Type B pancreatic cell (in vitro differentiated cells): ENCODE results near the gene DCBLD1. TPM values are rescaled to one million over a fixed set of nuclear protein-coding genes. Genes with fewer than 3 reads are reported as not detected.

Source experiments
- DNase-seq: peaks from one replicate; pipeline ENCODE4 v3.0.0; 2021; ENCODE audit warnings: mixed read lengths; ENCODE audit not compliant: unreplicated experiment; ENCODE audit errors: extremely low spot score
- H3K27ac Mint-ChIP-seq: 2 replicates; pipeline ENCODE4 v1.8.0; 2021; ENCODE audit warnings: mild to moderate bottlenecking, mixed read lengths
- H3K27me3 Mint-ChIP-seq: 2 replicates; pipeline ENCODE4 v1.8.0; 2021; ENCODE audit warnings: mixed read lengths
- H3K36me3 Mint-ChIP-seq: 2 replicates; pipeline ENCODE4 v1.8.0; 2021; ENCODE audit warnings: mixed read lengths
- H3K4me1 Mint-ChIP-seq: one replicate; pipeline ENCODE4 v1.8.0; 2021; ENCODE audit warnings: mixed read lengths; ENCODE audit not compliant: unreplicated experiment
- H3K4me3 Mint-ChIP-seq: 2 replicates; pipeline ENCODE4 v1.8.0; 2021; ENCODE audit warnings: mild to moderate bottlenecking, mixed read lengths
- H3K9me3 Mint-ChIP-seq: 2 replicates; pipeline ENCODE4 v1.8.0; 2021; ENCODE audit warnings: mixed read lengths
- total RNA-seq: library from RNA; stranded (reverse); gene quantifications from 2 replicates; pipeline ENCODE4 v1.2.1, GENCODE V29; 2021; ENCODE audit warnings: low replicate concordance
- TF ChIP-seq, protein P1 (sequence below): fragments of 200-600 bp; sonication (generic); conservative IDR thresholded peaks from 2 replicates; pipeline ENCODE4 v1.5.0; 2021; ENCODE audit warnings: antibody characterized with exemption, mild to moderate bottlenecking

Gene DCBLD1
- total RNA-seq, 1 donor from 2014 or later, result 9.0 TPM

DNA sequence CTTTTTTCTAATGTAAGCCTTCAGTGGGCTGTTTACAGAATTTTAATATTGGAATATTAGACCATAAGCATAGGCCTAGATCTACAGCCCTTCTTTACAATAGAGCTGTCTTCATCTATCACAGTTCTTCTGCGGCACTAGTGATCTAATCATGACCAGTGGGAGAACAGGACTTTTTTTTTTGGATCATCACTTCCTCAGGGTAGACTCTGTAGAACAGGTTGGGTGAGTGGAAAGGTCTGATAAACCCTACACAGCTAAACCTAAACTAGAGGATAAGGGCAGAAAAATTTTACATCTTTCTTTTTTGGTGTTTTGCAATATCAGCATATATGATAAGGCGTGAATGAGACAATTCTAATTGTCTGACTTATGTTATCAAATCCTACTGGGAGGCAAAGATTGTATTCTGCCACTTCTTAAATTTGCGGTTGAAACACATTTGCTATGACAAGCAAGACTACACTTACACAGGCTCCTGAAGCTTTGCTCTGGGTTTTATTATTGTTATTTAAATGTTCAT lies 67.7 kb downstream of the DCBLD1 start:
- Mint-ChIP-seq H3K9me3 (no peaks in the 10 kb centered on the region), H3K36me3 (peaks cover 9% of the 10 kb centered on the region), H3K27me3 (no peaks in the 10 kb centered on the region), H3K4me1 (peaks cover 13% of the 10 kb centered on the region), H3K27ac (peak overlapping the region; percentile 48), H3K4me3 (peak overlapping the region; percentile 2)
- DNase-seq, result no peak
- TF ChIP-seq, protein P1, sequence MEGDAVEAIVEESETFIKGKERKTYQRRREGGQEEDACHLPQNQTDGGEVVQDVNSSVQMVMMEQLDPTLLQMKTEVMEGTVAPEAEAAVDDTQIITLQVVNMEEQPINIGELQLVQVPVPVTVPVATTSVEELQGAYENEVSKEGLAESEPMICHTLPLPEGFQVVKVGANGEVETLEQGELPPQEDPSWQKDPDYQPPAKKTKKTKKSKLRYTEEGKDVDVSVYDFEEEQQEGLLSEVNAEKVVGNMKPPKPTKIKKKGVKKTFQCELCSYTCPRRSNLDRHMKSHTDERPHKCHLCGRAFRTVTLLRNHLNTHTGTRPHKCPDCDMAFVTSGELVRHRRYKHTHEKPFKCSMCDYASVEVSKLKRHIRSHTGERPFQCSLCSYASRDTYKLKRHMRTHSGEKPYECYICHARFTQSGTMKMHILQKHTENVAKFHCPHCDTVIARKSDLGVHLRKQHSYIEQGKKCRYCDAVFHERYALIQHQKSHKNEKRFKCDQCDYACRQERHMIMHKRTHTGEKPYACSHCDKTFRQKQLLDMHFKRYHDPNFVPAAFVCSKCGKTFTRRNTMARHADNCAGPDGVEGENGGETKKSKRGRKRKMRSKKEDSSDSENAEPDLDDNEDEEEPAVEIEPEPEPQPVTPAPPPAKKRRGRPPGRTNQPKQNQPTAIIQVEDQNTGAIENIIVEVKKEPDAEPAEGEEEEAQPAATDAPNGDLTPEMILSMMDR, result no peak

DNA sequence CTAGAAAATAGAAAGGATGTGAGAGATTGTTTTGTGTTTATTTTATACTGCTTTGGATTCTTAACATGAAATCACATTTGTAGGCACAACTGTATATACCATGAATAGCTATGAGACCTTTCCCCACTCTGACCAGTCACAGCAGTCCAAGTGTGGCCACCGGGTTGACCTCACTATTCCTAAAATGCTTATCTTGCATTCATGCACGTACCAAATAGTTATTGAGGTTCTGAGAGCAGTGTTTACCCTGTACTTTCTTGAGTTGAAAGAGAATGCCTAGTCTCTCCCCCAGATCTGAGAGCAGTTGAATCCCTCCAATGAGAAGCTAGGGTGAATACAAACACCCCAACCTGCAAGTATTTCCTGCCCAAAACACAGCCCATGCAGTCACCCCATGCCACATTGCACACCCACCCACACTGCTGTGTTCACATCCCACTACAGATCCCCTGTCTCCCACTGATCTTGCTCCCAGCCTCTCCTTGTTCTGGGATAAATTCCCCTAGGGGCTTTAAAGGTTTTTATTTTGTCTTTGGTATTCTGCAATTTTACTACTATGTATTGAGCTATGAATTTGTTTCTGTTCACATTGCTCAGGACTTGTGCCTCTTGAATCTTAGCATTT lies 68.3 kb downstream of the DCBLD1 start:
- no peak overlapping the region for H3K4me3 Mint-ChIP-seq
- peaks cover 9% of the 10 kb centered on the region for H3K36me3 Mint-ChIP-seq
- no peak for DNase-seq
- H3K9me3 Mint-ChIP-seq, result no peaks in the 10 kb centered on the region
- H3K27me3 Mint-ChIP-seq, result no peaks in the 10 kb centered on the region
- H3K4me1 Mint-ChIP-seq, result peaks cover 9% of the 10 kb centered on the region
- H3K27ac Mint-ChIP-seq, result peak overlapping the region; percentile 48
- TF ChIP-seq, protein P1, result no peak

DNA sequence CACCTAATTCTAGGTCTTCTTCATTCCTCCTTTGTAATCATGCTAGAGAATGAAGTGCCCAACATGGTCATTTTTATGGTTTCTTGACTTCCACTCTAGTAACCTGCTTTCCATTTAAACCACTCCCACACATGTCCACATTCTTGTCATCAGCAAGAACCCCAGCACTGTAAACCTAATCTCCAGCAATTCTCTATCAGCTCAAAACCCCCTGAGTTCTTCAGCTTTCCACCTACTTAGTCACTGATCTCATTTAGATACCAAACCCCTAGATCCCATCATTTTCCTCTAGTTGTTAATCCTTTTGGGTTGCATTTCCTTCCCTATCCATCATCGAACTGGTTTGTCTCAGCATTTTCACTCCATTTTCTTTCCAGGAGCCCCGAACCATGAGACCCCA lies 70.1 kb downstream of the DCBLD1 start:
- no peaks in the 10 kb centered on the region for H3K36me3 Mint-ChIP-seq
- no peaks in the 10 kb centered on the region for H3K27me3 Mint-ChIP-seq
- TF ChIP-seq, protein P1, result no peak
- H3K4me3 Mint-ChIP-seq, result no peak overlapping the region
- DNase-seq, result no peak
- H3K27ac Mint-ChIP-seq, result no peak overlapping the region
- H3K9me3 Mint-ChIP-seq, result no peaks in the 10 kb centered on the region
- H3K4me1 Mint-ChIP-seq, result peaks cover 9% of the 10 kb centered on the region

GRCh38 chr6:117553142-117553541 lies 70.7 kb downstream of the DCBLD1 start:
- no peaks in the 10 kb centered on the region for H3K36me3 Mint-ChIP-seq
- TF ChIP-seq, protein P1, result no peak
- peaks cover 9% of the 10 kb centered on the region for H3K4me1 Mint-ChIP-seq
- H3K9me3 Mint-ChIP-seq, result no peaks in the 10 kb centered on the region
- DNase-seq, result no peak
- no peak overlapping the region for H3K27ac Mint-ChIP-seq
- H3K27me3 Mint-ChIP-seq, result no peaks in the 10 kb centered on the region
- H3K4me3 Mint-ChIP-seq, result no peak overlapping the region

DNA sequence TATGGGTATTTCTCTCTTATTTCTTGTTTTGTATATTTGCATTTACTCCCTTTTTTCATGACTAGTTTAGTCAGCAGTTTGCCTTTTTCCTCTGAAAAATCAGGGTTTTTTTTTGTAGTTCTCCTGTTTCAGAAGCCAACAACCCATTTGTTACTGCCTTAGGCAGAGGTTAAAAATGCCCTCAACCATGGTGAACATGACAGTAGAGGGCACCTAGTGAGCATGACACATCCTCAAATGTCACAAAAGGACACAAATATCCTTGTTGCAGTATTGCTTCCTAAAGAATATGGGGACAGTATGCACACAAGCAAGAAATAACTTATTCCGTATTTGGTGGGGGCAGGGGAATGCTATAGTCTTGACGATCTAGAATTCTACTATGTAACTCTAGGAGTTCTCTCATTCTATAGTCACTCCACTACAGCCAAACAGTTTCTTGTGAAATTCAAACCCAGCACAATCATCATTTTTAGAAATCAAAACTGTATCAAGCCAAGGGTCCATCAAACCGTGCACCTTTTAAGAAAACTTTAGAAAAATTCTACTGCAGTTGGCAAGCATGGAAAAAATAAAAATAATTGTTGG lies 72.9 kb downstream of the DCBLD1 start:
- TF ChIP-seq, protein P1, result no peak
- Mint-ChIP-seq H3K27me3 (no peaks in the 10 kb centered on the region), H3K4me1 (no peaks in the 10 kb centered on the region), H3K27ac (no peak overlapping the region), H3K36me3 (peaks cover 5% of the 10 kb centered on the region), H3K9me3 (no peaks in the 10 kb centered on the region), H3K4me3 (no peak overlapping the region)
- no peak for DNase-seq
